GM19438 (cell line): ENCODE results near the gene NTRK1.
A peak's percentile ranks its signal among the peaks of the same experiment; 100 is the strongest.

Experiments used
- ATAC-seq: cut with Tn5 transposase; IDR thresholded peaks from one replicate; pipeline ENCODE4 v1.9.1; 2021; ENCODE audit warnings: low read depth; ENCODE audit not compliant: unreplicated experiment

NTRK1 gene

DNA sequence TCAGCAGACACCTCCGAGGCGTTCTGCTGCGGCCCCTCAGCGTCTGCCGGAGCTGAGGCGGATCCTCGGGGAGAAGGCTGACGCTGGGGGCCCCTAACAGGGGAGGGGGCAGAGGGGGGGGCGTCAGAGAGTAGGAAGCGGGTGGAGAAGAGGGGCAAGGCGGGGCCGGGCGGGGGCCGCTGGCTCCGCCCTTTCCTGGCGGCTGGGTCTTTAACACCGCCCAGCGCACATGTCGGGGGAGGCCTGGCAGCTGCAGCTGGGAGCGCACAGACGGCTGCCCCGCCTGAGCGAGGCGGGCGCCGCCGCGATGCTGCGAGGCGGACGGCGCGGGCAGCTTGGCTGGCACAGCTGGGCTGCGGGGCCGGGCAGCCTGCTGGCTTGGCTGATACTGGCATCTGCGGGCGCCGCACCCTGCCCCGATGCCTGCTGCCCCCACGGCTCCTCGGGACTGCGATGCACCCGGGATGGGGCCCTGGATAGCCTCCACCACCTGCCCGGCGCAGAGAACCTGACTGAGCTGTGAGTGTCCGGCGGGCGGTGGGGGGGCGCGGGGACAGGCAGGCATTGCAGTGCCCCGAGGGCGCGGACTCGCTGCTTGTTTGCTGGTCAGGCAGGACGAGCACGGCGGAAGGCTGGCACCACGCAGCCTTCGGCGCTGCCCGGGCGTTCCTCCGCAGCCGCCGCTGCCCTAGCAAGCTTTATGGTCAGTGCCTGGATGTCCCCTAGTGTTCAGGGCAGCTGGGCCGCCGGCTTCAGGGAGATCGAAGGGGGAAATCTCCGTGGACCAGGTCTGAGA lies at the start of gene NTRK1:
Gene NTRK1 (plus strand): TSS at position 238 of the 796 bp plus-strand sequence. CDS start 70 bp downstream, at position 308.
- no peak for ATAC-seq

DNA sequence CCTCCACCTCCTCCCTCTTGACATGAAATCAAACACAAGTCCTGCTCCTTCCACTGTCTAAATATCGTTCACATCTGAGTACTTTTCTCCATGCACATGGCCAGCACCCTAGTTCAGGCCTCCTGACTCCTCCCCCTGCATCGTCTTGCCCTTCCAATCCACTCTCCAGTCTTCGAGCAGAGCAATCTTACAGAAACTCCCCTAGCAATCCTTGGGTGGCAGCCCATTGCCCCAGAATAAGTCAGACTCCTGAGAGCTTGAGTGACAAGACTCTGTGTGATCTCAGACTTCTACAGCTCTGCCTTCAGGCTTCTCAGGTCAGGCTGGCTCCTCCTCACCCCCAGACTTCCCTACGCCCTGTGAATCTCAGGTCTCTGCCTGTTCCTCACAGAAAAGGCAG lies 49.5 kb upstream of the NTRK1 start:
- no peak for ATAC-seq

DNA sequence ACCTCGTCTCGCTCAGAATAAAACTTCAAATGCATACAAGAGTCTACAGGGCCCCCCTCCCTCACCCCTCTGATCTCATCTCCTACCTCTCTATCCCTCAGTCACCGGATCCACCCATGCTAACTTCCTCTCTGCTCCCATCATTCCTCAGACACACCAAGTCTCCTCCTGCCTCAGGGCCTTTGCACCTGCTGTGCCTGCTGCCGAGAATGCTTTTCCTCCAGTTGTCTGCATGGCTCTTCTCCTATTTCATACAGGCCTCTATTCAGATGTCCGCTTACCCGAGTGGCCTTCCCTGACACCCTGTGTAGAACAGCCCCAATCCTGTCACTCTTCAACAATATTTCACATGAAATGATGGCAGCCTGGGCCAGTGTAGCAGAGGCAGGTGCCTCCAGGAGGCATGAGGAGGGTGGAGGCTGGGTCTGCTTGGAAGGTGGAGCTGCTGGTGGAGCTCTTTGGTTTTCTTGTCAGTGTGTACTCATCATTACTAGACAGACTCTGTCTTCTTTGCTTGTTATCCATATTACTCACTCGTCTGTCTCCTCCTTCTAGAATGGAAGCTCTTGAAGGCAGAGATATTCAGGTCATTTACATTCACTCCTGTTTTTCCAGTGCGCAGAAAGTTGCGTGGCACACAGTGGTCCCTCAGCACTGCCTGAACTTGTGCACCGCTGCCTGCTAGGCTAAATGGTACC lies 48.2 kb upstream of the NTRK1 start:
- no peak for ATAC-seq

DNA sequence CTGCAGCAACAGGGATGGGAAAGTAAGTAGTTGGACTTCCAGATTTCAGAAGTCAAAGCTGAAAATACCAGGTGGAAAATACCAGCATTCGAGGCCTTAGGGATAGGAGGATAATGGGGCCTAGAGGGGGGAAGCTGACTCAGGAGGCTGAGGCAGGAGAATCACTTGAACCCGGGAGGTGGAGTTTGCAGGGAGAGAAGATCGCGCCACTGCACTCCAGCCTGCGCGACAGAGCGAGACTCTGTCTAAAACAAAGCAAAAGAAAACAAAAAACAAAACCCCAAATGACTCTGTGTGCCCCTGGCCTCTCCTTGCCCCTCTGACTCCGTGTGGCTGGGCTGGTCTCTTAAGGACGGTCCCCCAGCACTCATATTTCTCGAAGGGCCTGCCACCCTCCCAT lies 47.4 kb upstream of the NTRK1 start:
- ATAC-seq, result no peak

DNA sequence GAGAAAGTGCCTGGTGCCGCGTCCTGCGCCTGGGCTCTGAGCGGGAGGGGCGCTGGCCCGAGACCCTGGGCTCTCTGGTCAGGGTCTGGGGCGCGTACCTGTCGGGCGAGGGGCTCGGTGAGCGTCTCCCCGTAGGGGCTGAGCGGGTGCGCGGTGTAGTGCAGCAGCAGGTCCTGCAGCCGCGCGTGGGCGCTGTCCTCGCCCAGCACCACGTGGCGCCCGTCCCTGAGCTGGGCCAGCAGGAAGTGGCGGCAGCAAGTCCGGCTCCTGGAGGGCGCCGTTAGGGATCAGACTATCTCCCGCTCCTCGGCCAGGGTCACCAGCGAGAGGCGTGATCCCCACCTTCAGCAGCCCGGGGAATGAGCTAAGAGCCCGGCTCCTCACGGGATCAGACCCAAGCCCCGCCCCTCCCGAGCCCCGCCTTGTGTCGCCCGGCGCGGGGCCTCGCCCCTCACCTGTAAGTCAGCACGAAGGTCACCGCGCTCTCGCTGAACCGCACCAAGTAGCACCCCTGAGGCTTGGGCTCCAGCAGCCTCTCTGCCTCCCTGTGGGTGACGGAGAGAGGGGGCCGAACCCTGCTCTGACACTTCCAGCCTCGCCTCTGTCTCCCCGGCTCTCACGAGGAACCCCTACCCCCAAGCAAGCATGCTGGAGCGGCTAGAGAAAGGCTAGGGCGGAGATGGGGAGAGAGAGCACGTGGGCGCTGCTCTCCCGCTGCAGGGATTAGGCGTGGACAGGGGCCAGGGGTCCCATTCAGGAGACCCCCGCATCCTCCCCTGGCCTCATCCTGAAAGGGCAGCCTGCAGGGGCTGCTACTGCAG lies 46.7 kb upstream of the NTRK1 start:
- ATAC-seq, result no peak

DNA sequence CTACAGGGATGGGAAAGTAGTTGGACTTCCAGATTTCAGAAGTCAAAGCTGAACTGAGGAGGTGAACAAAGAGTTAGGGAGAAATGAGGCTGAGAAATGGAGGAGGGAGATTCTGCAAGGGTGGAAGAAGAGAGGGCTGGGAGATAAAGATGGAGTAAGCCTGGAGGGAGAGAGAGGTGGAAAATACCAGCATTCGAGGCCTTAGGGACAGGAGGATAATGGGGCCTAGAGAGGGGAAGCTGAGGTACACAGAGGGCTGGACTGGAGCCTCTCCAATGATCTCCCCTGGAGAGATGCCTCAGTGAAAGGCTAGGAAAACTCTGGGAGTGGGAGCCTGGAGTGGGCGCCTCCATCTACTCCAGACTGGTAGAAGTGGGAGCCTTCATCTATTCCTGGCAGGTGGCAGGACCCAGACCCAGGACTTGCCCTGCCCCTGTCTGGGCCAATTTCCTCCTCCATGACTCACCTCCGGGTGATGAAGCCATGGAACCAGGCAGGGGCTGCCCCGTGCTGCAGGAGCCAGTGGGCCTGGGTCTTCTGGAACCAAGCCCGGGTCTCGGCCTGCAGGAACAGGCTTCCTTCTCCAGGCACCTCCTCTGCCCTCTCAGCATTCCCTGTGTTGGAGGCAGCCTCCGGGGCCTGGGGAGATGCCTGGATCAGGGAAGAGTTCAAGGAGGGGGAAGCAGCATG lies 45.9 kb upstream of the NTRK1 start:
- no peak for ATAC-seq

DNA sequence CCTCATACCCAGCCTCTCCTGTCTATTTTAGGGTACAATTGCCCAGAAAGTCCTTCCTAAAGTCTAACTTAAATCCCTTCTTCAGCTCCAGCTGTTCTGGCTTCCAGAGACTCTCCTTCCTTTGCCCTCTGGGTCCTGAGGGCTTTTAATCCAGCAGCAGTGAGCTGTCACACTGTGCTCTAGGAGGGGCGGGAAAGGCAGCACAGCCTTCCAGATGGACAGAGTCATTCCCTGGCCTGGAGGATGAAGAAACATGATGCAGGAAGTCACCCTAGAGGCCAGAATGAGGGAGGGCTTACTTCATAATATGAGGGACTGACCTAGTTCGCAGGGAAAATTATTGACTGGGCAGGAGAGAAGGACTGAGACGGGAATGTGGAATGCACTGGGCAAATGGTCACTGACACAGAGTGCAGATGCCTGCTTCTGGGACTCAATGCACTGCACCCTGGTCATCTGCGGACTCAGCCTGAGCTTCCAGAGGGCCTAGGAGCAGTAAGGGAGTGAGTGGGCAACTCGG lies 45.3 kb upstream of the NTRK1 start:
- no peak for ATAC-seq

DNA sequence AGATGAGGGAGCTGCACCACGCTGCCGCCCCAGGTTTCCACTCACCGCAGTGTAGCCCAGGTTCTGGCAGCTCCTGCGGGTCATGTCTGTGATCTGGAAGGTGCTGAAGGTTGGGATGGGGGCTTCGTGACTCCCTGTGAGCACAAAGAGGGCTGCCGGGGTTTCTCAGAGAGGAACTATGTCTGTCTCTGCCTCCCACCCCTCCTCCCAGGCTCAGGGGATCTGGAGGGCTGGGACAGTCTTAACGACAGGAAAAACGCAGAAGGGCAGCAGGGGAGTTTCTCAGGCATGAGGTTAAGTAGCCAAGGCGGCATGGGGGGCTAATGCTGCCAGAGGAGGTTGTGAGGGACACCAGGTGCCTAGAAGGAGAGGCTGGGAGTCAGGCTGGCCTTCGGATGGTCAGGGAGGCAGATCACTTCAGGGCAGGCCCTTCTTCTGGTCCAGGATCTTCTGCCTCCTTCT lies 44.7 kb upstream of the NTRK1 start:
- no peak for ATAC-seq

DNA sequence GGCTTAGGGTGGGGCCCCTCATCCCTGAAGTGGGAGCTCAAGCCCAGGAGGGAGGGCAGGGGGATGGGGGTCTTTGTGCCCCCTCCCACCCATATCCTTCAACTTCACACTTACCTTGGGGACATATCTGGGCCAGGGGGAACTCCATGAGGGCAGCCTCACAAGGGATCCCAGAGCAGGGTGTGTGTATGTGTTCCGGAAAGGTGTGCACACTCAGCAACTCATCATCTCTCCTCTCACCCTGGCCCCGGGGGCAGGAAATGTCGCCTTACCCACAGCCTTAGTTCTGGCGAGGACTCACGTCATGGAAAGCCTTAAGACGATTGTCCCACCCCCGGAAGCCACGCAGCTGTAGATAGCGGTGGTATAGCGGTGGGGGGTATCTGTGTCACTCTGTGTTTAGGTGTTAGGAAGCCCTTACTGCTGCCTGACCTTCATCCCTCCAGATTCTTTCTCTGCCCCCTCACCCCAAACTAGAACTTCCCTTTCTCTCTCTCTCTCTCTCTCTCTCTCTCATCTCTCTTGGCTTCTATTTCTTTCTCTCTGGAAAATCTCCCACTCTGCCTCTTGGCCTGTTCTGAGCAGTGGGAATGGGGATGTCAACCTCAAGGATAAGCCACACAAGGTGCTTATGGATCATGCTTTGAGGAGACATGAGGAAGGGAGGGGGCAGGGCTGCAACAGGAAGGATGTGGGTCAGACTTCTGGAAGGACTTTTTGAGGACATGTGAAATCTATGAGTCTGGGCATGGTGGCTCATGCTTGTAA lies 43.9 kb upstream of the NTRK1 start, which contains the start of gene SH2D2A:
Gene SH2D2A (minus strand): TSS at position 288 of the 768 bp plus-strand sequence. CDS start 140 bp downstream, at position 148.
- ATAC-seq, result peak; percentile 79

DNA sequence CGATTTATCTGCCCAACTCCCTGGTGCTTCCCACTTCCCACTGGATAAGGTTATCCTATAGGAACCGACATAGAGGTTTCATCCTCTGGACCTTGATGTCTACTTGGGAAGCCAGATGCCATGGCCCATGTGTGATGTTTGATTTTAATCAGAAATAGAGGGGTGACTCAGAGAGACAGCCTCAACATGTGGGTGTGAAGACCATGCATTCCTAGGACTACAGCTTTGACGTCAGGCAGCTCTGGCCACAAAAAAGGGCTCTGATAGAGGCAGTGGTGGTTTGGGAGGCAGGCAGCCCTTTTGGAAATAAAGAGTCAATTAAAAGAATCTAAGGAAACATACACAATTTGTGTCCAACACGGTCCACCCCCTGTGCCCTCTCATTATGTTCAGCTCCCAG lies 38.9 kb upstream of the NTRK1 start:
- no peak for ATAC-seq

DNA sequence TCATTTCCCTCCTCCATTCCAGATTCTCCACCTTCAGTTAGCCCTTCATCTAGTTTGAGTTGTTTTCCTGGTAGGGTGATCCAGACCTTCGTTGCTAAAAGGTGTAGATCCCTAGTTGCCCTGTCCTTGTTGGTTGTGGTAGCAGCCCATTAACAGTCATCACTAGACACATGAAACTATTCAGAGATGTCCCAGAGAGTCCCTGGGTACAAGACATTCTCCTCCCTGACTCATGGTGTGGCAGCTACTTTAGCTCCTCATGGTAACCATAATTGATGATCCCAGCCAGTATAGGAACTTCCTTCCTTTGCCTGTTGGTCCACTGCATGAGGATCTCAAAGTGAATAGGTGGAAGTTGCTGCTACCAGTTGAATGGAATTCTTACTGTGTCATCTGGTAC lies 38.0 kb upstream of the NTRK1 start:
- ATAC-seq, result no peak

DNA sequence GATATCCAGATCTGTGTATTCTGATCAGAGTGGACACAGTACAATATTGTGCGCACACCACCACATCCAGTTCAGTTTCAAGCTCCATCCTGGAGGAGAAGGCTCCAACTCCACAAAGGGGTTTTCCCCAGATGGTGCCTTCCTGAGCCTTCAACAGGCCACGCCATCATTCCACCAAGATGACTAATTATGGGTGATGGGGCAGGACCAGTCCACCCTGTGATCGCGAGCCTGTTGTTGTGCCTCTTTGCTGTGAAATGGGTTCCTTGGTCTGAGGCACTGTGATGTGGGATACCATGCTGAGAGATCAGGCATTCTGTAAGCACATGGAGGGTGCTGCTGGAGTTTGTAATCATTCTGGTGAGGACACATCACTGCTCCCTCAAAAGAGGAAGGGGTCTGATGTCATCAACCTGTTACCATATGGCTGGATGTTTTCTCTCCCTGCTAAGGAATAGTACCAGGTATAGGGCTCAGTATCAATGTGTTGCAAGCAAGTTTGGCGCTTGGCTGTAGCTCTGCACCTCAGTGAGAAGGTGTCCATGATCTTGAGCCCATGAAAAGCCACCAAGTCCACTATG lies 37.4 kb upstream of the NTRK1 start:
- ATAC-seq, result no peak

DNA sequence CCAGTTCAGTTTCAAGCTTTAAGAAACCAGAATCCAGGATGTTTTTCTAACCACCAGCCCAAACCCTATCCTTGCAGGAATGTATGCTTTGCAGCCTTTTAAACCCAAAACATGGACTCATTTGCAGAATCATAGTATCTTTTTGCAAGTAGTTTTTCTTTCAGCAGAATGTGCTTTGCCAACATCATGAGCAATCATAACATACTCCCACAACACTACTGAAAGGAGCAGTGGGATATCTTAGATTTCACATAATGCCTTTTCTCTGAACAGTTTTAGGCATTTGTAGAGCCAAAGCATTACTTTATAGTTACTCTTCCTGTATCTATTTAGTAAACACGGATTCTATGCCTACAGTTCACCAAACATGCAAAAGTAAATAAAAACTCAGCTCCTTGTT lies 34.0 kb upstream of the NTRK1 start:
- no peak for ATAC-seq

DNA sequence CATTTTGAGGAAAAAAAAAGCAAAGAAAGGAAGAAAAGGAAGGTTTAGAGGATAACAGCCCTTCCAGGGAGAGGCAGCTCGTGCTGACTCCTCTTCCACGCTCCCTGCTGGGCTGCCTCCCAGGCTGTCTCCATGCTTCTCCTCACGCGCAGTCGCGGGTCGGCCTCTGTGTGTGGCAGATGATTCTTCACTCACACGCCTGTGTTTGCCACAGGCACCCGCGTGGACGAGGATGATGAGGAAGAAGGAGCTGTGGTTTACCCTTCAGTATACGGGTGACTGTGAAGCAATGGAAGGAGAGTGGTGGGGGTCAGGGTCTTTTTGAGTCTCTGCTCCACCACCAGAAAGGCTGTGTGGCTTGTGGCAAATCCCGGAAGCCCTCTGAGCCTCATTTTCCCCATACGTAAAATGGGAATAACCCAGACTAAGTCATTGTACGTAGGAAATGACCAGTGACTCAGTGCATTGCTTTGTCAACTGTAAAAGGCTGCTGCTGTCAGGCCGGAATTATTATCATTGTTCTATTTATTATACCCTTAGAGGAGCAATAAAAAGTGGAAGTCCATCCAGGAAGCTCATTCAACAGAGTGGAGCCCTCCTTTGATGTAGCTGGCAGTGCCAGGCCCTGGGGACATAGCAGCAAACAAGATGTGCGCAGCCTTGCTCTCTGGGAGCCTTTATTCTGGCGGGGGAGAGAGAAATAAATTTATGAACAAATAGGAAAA lies 32.1 kb upstream of the NTRK1 start:
- ATAC-seq, result no peak

DNA sequence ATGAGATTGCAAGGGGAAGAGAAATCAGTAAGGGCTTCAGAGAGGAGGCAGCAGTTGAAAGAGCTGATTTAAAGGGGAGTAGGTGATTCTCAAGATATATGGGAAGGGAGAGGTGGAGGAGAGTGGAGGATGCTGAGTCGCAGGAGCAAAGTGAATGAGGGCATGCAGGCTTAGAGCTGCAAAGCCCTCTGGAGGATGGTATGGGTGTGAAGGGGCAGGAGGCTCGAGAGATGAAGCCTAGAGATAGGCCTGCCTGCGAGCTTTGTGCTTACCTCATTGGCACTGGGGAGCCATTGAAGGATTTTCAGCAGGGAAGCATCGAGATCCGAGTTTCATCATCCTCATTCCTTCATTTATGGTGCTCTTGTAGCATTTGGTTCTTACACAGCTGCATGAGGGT lies 28.2 kb upstream of the NTRK1 start:
- ATAC-seq, result no peak

DNA sequence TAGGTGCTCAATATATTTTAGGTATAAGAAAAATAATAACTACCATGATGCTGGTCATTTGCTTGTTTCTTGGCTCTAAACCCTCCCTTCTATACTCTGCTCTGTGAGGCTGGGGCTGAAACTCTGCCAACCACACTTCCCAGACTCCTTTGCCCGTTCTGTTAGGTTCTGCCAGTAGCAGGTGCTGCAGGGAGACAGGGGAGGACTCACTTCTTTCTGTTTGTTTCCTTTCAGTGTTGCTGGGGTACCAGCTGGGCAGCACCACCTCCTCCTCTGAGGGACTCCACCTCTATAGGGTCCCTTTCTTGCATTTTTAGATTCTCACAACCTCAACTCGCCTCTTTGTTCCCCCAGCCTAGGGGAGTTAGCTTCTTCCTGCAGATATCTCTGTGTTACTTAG lies 27.1 kb upstream of the NTRK1 start:
- ATAC-seq, result no peak

DNA sequence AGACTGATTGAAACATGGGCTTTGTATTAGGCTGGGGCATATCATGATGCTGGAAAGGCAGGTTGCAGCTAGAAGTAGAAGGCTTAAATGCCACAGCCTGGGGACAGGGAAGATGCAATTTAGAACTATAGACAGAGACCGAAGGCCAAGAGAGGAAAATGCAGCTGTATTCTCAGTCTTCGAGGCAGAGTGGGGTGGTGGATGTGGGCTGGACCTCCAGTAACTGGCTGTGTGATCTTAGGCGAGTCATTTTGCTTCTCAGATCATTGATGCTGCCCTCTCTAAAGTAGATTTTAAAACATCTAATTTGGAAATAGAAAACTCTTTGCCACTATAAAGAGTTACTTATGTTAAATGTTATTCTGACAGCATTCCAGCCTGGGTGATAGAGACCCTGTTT lies 26.3 kb upstream of the NTRK1 start:
- no peak for ATAC-seq

DNA sequence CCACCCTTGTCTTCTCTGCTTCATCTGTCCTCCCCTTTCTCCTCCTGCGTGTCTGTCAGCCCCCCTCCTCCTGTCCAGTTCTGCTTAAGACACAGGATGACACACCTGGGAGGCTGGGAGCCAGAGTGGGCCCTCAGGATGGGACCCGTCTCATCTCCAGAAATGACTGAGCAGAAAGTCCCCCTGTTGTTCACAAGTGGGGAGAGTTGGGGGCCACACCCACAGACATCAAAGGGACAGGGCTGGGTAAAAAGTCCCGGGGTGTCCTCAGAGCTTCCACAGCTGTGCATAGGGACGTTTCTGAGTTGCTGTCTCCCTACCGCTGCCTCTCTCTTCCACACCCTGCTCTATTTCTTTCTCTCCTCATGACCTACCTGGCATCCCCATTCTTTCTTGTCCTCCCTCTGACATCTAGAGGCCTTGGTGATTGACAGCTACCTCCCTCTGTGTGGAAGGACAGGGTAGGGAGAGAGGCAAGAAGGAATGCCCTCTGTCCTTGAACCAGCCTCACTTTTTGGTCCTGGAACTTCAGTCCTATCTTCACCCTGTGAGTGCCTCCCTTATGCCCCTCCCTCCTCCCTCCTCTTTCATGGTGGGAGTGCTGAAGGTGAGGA lies 24.5 kb upstream of the NTRK1 start:
- ATAC-seq, result no peak
